ENCODE data around the gene LIPG.

- TF ChIP-seq CTCF (conservative IDR thresholded peaks at IDR 0.05; ENCODE audit: low read length) (no peak), EZH2phosphoT487 (IDR thresholded peaks at IDR 0.05; ENCODE audit: borderline replicate concordance, low read depth, low read length) (no peak)
Observed at GRCh38 chr18:49621717-49622351, 60.0 kb downstream of the LIPG start.
